Measurements from ENCODE around the gene BCDIN3D. TPM values are rescaled to one million over a fixed set of nuclear protein-coding genes. Genes with fewer than 3 reads are reported as not detected.

The BCDIN3D gene
- total RNA-seq, 4 donors from 2014 or later = 2.2 to 6.2 (median 5.5) TPM

DNA sequence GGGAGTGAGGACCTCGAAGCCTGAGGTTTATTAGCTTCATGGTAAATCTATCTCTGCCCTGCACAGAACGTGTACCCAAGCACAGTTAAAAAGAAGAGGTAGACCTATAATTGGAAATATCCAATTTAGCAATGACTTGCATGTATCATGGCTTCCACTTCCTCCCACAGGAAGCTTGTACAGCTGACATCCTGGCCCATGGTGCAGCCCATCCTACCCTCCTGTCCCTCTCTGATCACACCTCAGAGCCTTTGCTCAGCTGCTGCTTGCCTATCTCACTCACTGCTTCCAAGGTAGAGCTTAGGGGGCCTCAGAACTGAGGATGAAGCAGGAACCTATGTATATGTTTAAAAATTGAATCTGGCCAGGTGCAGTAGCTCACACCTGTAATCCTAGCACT is 4.3 kb upstream of the BCDIN3D start:
- H3K4me3 ChIP-seq = no peak overlapping the region
- H3K27ac ChIP-seq (replicated peaks in 1 of 4) = no peak overlapping the region
- DNase-seq (ENCODE audit: extremely low spot score) = no peak
- H3K27me3 ChIP-seq = peaks cover 0 to 44% (median 2%) of the 10 kb centered on the region in 4 donors
- TF ChIP-seq POLR2A (IDR thresholded peaks at IDR 0.05; ENCODE audit: low read depth) (no peak), EP300 (IDR thresholded peaks at IDR 0.05) (no peak)
- no peaks in the 10 kb centered on the region for H3K9me3 ChIP-seq
- H3K4me1 ChIP-seq = peaks cover 8 to 12% (median 9%) of the 10 kb centered on the region in 4 donors
- intact Hi-C loops (cut with DNase I) = no loop called here
- H3K36me3 ChIP-seq = no peaks in the 10 kb centered on the region
- 63% methylated on average over 2 of the region's 2 CpGs for WGBS

DNA sequence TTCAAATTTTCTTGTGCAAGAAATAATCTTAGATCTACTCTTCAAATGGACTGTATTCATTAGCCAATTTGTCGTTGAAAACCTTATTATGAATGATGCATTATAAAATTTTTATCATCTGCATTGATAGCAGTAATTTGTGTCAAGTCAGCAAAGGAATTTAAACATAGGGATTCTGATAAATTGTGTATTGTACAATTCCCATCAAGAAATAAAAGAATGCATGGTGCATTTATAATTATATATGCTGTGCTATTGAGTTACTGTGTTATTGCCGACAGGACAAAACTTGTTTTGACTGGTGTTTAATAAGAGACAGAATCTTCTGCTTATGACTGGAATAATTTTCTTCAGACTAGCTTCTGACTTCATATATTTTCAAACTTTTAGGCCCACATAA is 3.1 kb upstream of the BCDIN3D start:
- WGBS = 79% methylated on average over 2 of the region's 2 CpGs
- Histone ChIP-seq H3K4me3 (no peak overlapping the region), H3K36me3 (no peaks in the 10 kb centered on the region), H3K27me3 (peaks cover 0 to 40% (median 2%) of the 10 kb centered on the region in 4 donors), H3K4me1 (peaks cover 17 to 23% (median 19%) of the 10 kb centered on the region in 4 donors), H3K9me3 (no peaks in the 10 kb centered on the region), H3K27ac (replicated peaks in 1 of 4) (no peak overlapping the region)
- intact Hi-C loops (cut with DNase I) = no loop called here
- no peak for DNase-seq (ENCODE audit: extremely low spot score)
- TF ChIP-seq POLR2AphosphoS5 (IDR thresholded peaks at IDR 0.05) (no peak), POLR2A (IDR thresholded peaks at IDR 0.05; ENCODE audit: low read depth) (no peak), EP300 (IDR thresholded peaks at IDR 0.05) (no peak)
- TF ChIP-seq, protein P1, sequence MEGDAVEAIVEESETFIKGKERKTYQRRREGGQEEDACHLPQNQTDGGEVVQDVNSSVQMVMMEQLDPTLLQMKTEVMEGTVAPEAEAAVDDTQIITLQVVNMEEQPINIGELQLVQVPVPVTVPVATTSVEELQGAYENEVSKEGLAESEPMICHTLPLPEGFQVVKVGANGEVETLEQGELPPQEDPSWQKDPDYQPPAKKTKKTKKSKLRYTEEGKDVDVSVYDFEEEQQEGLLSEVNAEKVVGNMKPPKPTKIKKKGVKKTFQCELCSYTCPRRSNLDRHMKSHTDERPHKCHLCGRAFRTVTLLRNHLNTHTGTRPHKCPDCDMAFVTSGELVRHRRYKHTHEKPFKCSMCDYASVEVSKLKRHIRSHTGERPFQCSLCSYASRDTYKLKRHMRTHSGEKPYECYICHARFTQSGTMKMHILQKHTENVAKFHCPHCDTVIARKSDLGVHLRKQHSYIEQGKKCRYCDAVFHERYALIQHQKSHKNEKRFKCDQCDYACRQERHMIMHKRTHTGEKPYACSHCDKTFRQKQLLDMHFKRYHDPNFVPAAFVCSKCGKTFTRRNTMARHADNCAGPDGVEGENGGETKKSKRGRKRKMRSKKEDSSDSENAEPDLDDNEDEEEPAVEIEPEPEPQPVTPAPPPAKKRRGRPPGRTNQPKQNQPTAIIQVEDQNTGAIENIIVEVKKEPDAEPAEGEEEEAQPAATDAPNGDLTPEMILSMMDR (IDR thresholded peaks at IDR 0.05) = no peak

DNA sequence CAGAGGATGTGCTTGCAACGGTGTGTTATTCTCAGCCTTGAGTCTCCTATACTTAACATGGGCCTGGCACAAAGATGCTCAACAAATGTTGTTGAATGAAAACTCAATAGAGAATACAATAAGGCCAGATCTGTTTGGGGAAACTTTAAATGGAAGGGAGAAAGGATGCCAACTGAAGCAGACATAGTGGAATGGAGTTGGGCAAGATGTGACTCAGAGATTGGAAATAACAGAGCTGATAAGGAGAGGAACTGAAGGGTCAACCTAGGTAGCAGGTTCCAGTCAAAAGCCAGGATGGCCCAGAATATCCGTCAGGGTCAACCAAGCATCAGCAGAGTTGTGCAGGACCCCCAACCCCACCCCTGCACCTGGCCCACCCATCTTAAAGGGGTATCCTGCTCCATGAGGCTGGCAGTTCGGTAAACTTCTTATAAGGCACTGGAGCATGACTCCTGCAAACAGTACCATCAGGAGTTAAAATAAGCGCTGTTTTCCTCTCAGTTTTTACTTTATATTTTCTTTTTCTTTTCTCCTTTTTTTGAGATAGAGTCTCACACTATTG is 1.1 kb upstream of the BCDIN3D start:
- TF ChIP-seq POLR2AphosphoS5 (IDR thresholded peaks at IDR 0.05) = no peak
- TF ChIP-seq, protein P1 (IDR thresholded peaks at IDR 0.05) = no peak
- TF ChIP-seq POLR2A (IDR thresholded peaks at IDR 0.05; ENCODE audit: low read depth) = no peak
- TF ChIP-seq EP300 (IDR thresholded peaks at IDR 0.05) = no peak
- H3K4me3 ChIP-seq = no peak overlapping the region
- H3K27ac ChIP-seq (replicated peaks in 1 of 4) = no peak overlapping the region
- H3K27me3 ChIP-seq = peaks cover 0 to 21% (median 0%) of the 10 kb centered on the region in 4 donors
- no peaks in the 10 kb centered on the region for H3K9me3 ChIP-seq
- no peak for DNase-seq (ENCODE audit: extremely low spot score)
- peaks cover 17 to 23% (median 20%) of the 10 kb centered on the region in 4 donors for H3K4me1 ChIP-seq
- 89% methylated on average over 4 of the region's 4 CpGs for WGBS
- H3K36me3 ChIP-seq = no peaks in the 10 kb centered on the region
- intact Hi-C loops (cut with DNase I) = no loop called here

- intact Hi-C loops (cut with DNase I) = no loop called here
- TF ChIP-seq POLR2AphosphoS5 (IDR thresholded peaks at IDR 0.05) (no peak), POLR2A (IDR thresholded peaks at IDR 0.05; ENCODE audit: low read depth) (no peak), EP300 (IDR thresholded peaks at IDR 0.05) (no peak)
- TF ChIP-seq, protein P1 (IDR thresholded peaks at IDR 0.05) = no peak
- H3K9me3 ChIP-seq = no peaks in the 10 kb centered on the region
- 72% methylated on average over 7 of the region's 7 CpGs for WGBS
- H3K4me3 ChIP-seq = peak overlapping the region; percentile 68 to 76 (median 70)
- H3K27ac ChIP-seq (replicated peaks in 1 of 4) = peak overlapping the region; percentile 83 to 87 (median 86)
- peaks cover 0 to 4% (median 0%) of the 10 kb centered on the region in 4 donors for H3K36me3 ChIP-seq
- DNase-seq (ENCODE audit: extremely low spot score) = no peak
- peaks cover 17 to 23% (median 20%) of the 10 kb centered on the region in 4 donors for H3K4me1 ChIP-seq
- H3K27me3 ChIP-seq = peaks cover 0 to 15% (median 0%) of the 10 kb centered on the region in 4 donors
These were observed 505 bp upstream of the BCDIN3D start for GRCh38 chr12:49843411-49843810.

DNA sequence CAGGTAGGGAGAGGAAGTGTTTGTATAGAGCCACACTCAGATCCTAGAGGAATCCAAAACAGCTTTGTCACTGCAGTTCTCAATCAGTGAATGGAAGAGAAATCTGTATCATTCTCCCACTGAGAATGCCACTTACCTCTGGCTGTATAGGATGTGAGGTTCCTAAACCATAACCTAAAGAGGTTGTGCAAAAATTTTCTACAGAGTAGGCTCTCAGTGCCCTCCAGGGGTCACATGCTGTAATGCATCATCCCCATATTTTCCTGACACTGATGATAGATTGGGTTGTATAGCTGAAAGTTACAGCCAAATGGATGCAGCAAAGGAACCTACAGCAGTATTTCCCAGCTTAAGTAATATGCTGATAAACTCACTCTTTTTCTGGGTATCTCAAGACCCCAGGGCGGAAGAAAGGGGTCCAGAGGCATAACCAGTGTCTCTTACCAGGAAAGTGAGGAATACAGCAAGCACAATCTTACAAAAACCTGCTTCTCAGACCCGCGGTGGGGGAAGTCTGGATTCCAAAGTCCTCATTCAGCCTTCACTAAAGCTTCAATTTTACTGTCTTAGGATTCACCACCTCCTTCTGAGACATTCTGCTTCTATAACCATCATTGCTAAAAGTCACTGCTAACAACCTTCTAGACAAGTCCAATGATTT is 3.8 kb downstream of the BCDIN3D start:
- peaks cover 17 to 23% (median 20%) of the 10 kb centered on the region in 4 donors for H3K4me1 ChIP-seq
- no peaks in the 10 kb centered on the region for H3K27me3 ChIP-seq
- H3K9me3 ChIP-seq = no peaks in the 10 kb centered on the region
- TF ChIP-seq EP300 (IDR thresholded peaks at IDR 0.05) (no peak), POLR2AphosphoS5 (IDR thresholded peaks at IDR 0.05) (no peak), POLR2A (IDR thresholded peaks at IDR 0.05; ENCODE audit: low read depth) (no peak)
- TF ChIP-seq, protein P1 (IDR thresholded peaks at IDR 0.05) = peak; percentile 51 to 59 (median 54)
- WGBS = 61% methylated on average over 3 of the region's 3 CpGs
- intact Hi-C loops (cut with DNase I) = loop anchor here (5.0 kb wide), 1 partner anchor 62 kb away; no protein-coding TSS in a partner anchor
- DNase-seq (ENCODE audit: extremely low spot score) = no peak
- peaks cover 0 to 5% (median 0%) of the 10 kb centered on the region in 4 donors for H3K36me3 ChIP-seq
- no peak overlapping the region for H3K4me3 ChIP-seq
- no peak overlapping the region for H3K27ac ChIP-seq (replicated peaks in 1 of 4)

All from esophagus muscularis mucosa (tissue), 4 donors.